Coronary artery (tissue), 2 donors: ENCODE measurements around the gene SERPINA12.
"Not testable (repeated sequence)": the region's sequence is repeated elsewhere in the genome, so short reads cannot be mapped to it uniquely, and the experiment has no call there.

ENCODE experiments used
- DNase-seq: peaks from one replicate; pipeline ENCODE4 v3.0.0-alpha.2; 2017; ENCODE audit warnings: low spot score
- H3K27ac ChIP-seq, 2 donors: fragments of 200-600 bp; sonication (generic); one replicate each; pipeline ENCODE4 v1.5.1; 2016 to 2019
- H3K4me3 ChIP-seq: fragments of 200-600 bp; sonication (generic); 2 replicates; pipeline ENCODE4 v1.5.1; 2016; ENCODE audit warnings: mild to moderate bottlenecking, moderate library complexity
- CTCF ChIP-seq: fragments of 200-600 bp; sonication (generic); IDR thresholded peaks from one replicate; pipeline ENCODE4 v1.5.1; 2019; ENCODE audit warnings: antibody characterized with exemption

SERPINA12 gene

GRCh38 chr14:94521375-94522114 is 12.3 kb upstream of the SERPINA12 start:
- no peak for TF ChIP-seq CTCF
- H3K27ac ChIP-seq, result no peak overlapping the region
- no peak overlapping the region for H3K4me3 ChIP-seq
- DNase-seq, result no peak

- Histone ChIP-seq H3K4me3 (no peak overlapping the region), H3K27ac (no peak overlapping the region)
- DNase-seq, result no peak
- TF ChIP-seq CTCF, result no peak
These were observed 8.5 kb upstream of the SERPINA12 start for GRCh38 chr14:94517641-94518257.

- DNase-seq, result no peak
- no peak for TF ChIP-seq CTCF
- H3K4me3 ChIP-seq, result no peak overlapping the region
- no peak overlapping the region for H3K27ac ChIP-seq
These were observed 8.0 kb upstream of the SERPINA12 start for GRCh38 chr14:94517248-94517640.

- no peak for TF ChIP-seq CTCF
- no peak for DNase-seq
These were observed 6.6 kb upstream of the SERPINA12 start for GRCh38 chr14:94515856-94516255.

GRCh38 chr14:94515426-94515825 is 6.2 kb upstream of the SERPINA12 start:
- H3K27ac ChIP-seq, result no peak overlapping the region
- no peak overlapping the region for H3K4me3 ChIP-seq
- TF ChIP-seq CTCF, result no peak
- no peak for DNase-seq

More at GRCh38 chr14:94515856-94516255, 6.6 kb upstream of the SERPINA12 start:
- Histone ChIP-seq H3K4me3 (no peak overlapping the region), H3K27ac (no peak overlapping the region)

- Histone ChIP-seq H3K27ac (no peak overlapping the region), H3K4me3 (no peak overlapping the region)
- TF ChIP-seq CTCF, result no peak
- DNase-seq, result no peak
These were observed 5.1 kb upstream of the SERPINA12 start for GRCh38 chr14:94514351-94514750.

GRCh38 chr14:94510481-94510880 is 1.2 kb upstream of the SERPINA12 start:
- not testable (repeated sequence) for H3K4me3 ChIP-seq, DNase-seq, H3K27ac ChIP-seq
